Nucleus accumbens (tissue), 56 donors: ENCODE measurements around the gene C11orf58.

Source experiments
- DNase-seq, 56 donors: peaks; one replicate each; lab custom pipeline; 2025; lab: John Stamatoyannopoulos, UW

C11orf58 gene

GRCh38 chr11:16738193-16738946 lies at the start of gene C11orf58:
TSS of gene C11orf58 (plus strand) at chr11:16738647. CDS start at chr11:16738779, 132 bp downstream.
- peak; percentile 67 to 99 (median 95) for DNase-seq

GRCh38 chr11:16690086-16690485 lies 48.4 kb upstream of the C11orf58 start:
- DNase-seq, result no peak

- DNase-seq, result no peak
Measured at GRCh38 chr11:16703795-16704194, 34.7 kb upstream of the C11orf58 start.

- no peak for DNase-seq
Measured at GRCh38 chr11:16713594-16713993, 24.9 kb upstream of the C11orf58 start.

- no peak for DNase-seq
Measured at GRCh38 chr11:16722581-16723344, 15.7 kb upstream of the C11orf58 start.

- DNase-seq, result no peak
Measured at GRCh38 chr11:16727806-16728205, 10.6 kb upstream of the C11orf58 start.

GRCh38 chr11:16737818-16738192 lies 642 bp upstream of the C11orf58 start:
- DNase-seq, result peak in 3 of 56 donors; percentile 14 to 55 (median 41)

- peak in 8 of 56 donors; percentile 33 to 58 (median 42) for DNase-seq
Measured at GRCh38 chr11:16738947-16739815, 734 bp downstream of the C11orf58 start.

GRCh38 chr11:16741473-16741872 lies 3.0 kb downstream of the C11orf58 start:
- no peak for DNase-seq

GRCh38 chr11:16743478-16743877 lies 5.0 kb downstream of the C11orf58 start:
- no peak for DNase-seq

GRCh38 chr11:16744128-16744725 lies 5.8 kb downstream of the C11orf58 start:
- DNase-seq, result no peak

GRCh38 chr11:16745950-16746605 lies 7.6 kb downstream of the C11orf58 start:
- DNase-seq, result no peak

- DNase-seq, result no peak
Measured at GRCh38 chr11:16749092-16749491, 10.6 kb downstream of the C11orf58 start.

- no peak for DNase-seq
Measured at GRCh38 chr11:16749666-16750065, 11.2 kb downstream of the C11orf58 start.

GRCh38 chr11:16750417-16750816 lies 12.0 kb downstream of the C11orf58 start:
- no peak for DNase-seq

GRCh38 chr11:16758382-16759024 lies 20.1 kb downstream of the C11orf58 start:
- no peak for DNase-seq

- no peak for DNase-seq
Measured at GRCh38 chr11:16759857-16760508, 21.5 kb downstream of the C11orf58 start.

GRCh38 chr11:16763746-16764145 lies 25.3 kb downstream of the C11orf58 start:
- no peak for DNase-seq

- no peak for DNase-seq
Measured at GRCh38 chr11:16764888-16765287, 26.4 kb downstream of the C11orf58 start.
